Stimulated activated CD4-positive, alpha-beta T cell treated with anti-CD3 and anti-CD28 coated beads, Interleukin-2, amount 100 ng/mL, for 48 hours (primary cell): Measurements from ENCODE around the gene CCRL2.

Experiments
- DNase-seq, 2 donors: peaks; one replicate each; pipeline ENCODE4 v3.0.0-alpha.2; 2020

CCRL2 gene

DNA sequence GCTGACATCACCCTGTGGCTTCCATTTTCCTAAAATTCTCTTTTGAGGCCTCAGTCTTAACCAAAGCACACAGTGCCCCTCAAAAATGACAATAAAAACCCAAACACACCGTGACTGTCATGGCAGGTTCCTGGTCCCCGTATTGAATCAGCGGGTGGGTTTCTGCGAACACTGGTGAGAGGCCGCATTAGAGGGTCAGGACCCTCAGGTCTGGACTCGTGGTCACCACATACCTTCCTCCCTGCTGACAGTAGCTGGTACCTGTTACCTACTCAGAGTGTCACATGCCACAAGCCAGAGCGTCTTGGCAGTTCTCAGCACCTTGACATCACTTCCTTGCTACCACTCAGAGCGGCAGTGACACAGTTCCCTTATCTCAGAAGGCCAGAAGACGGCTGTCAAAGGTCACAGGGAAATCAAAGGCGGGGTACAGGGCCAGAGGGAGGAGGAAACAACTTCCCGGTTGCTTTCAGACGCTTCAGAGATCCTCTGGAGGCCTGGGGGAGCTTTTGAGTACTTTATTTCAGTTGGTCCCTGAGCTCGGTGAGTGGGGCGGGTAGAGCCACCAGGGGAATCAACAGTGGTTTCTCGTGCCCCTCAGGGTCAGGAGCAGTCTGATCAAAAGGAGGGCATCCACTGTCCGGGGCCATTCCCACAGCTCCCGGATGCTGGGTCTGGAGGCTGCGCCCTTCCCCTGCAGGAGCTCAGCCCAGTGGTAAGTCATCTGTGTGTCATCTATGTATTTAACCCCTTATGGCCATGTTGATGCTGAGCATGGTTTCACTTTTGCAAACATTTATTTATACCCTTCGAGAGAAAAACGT lies at the start of gene CCRL2, which contains the start of gene CCR5AS:
CCRL2 (plus strand) TSS at position 472 of the 824 bp plus-strand sequence. CDS start 821 bp downstream, outside the sequence.
CCR5AS (minus strand) TSS at position 279 of the 824 bp plus-strand sequence.
- DNase-seq: peak; percentile 17 to 24

DNA sequence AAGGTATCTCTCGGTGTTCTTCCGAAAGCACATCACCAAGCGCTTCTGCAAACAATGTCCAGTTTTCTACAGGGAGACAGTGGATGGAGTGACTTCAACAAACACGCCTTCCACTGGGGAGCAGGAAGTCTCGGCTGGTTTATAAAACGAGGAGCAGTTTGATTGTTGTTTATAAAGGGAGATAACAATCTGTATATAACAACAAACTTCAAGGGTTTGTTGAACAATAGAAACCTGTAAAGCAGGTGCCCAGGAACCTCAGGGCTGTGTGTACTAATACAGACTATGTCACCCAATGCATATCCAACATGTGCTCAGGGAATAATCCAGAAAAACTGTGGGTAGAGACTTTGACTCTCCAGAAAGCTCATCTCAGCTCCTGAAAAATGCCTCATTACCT lies 48.6 kb upstream of the CCRL2 start:
- DNase-seq: no peak

DNA sequence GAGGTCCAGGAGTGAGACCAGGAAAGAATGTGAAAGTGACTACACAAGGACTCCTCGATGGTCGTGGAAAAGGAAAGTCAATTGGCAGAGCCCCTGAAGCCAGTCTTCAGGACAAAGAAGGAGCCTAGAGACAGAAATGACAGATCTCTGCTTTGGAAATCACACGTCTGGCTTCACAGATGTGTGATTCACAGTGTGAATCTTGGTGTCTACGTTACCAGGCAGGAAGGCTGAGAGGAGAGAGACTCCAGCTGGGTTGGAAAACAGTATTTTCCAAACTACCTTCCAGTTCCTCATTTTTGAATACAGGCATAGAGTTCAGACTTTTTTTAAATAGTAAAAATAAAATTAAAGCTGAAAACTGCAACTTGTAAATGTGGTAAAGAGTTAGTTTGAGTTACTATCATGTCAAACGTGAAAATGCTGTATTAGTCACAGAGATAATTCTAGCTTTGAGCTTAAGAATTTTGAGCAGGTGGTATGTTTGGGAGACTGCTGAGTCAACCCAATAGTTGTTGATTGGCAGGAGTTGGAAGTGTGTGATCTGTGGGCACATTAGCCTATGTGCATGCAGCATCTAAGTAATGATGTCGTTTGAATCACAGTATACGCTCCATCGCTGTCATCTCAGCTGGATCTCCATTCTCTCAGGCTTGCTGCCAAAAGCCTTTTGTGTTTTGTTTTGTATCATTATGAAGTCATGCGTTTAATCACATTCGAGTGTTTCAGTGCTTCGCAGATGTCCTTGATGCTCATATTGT lies 47.1 kb upstream of the CCRL2 start:
- DNase-seq: no peak

- DNase-seq: no peak
Measured at GRCh38 chr3:46360907-46361306, 46.2 kb upstream of the CCRL2 start.

DNA sequence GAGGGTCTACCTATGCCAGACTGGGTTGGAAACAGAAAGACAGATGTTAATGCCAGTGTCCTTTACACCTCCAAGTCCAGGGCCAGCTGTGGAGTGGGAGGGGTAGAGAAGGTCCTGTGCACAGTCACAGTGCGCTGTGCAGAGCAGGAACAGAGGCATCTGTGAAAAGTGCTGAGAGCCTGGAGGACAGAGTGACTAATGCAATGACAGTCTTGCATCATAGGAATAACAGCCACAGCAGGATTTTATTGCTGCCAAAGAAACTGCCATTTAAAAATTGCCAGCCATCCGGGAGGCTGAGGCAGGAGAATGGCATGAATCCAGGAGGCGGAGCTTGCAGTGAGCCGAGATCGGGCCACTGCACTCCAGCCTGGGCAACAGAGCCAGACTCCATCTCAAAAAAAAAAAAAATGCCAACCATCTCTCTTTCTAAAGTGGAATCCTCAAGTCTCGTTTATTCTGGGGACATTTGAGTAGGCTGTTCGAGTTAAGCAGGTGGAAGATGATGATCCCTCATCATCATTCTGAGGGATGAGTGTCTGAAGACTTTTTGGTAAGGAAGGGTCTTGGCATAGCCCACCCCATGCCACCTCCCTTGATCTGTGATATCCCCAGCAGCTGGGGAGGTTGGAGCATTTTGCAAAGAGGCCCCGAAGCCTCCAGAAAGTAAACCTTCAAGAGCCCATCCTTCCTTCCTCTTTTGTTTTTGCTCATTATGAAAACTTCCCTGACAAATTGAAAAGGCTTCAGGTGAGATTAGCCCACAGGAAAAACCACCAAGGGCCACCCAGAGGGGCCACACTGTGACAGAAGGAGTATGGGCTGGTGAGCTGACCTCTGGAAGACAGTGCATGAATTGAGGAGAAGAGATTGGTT lies 45.4 kb upstream of the CCRL2 start:
- DNase-seq: no peak

DNA sequence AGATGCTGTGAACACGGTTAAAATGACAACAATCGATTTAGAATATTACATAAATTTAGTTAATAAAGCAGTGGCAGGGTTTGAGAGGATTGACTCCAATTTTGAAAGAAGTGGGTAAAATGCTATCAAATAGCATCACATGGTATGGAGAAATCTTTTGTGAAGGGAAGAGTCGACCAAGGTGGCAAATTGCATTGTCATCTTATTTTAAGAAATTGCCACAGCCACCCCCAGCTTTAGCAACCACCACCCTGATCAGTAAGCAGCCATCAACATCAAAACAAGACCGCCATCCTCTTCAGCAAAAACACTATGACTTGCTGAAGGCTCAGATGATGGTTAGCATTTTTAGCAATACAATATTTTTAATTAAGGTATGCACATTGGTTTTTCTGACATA lies 42.0 kb upstream of the CCRL2 start:
- no peak for DNase-seq

DNA sequence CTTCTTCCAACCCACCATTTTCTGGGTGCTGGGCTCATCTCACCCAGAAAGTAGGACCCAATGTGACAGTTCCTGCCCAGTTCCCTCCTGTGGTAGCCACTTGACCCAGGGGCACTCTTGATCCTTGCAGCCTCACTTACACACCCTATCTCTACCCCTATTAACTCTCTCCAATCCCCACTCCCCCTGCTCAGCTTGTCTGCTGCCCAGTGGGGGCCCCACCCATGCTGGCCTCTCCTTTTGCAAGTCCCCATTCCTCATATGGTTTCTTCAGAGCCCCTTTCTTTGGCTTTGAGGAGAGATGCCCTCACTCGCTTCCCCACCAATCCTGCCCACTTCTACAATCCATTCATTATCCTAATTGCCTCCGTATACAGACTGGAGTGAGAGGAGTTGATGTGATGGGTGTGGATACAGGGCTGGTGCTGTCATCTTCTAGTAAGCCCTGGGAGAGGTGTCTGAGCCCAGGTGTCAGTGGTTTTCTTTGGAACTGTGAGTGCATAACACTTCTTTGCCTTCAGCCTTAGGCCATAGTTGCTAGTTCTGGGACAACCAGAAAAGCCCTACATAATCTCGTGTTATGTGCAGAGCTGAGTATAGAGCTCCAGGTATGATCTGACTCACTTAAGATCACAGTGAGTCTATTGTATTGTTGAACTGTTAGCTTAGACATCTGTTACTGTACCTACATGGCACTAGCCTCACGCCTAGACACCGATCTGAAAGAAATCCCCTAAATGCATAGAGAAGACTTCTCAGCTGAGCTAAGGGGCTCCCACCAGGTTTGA lies 41.1 kb upstream of the CCRL2 start:
- no peak for DNase-seq

DNA sequence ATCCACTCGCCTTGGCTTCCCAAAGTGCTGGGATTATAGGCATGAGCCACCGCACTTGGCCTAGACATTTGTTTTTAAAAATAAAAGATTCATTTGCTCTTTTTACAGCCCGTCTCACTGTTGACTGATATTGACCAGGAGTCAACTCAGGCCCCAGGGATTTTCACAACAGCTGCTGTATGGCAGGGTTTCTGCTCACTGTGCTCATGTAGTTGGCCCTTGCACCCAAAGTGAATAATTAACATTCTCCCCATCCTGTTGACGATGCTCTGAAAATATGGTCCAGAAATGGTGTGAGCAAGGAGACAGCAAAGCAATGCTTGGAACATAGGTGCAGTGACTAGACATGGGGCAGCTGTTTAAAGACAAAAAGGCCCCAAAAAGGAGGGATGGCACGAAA lies 39.2 kb upstream of the CCRL2 start:
- no peak for DNase-seq

GRCh38 chr3:46368569-46368968 lies 38.5 kb upstream of the CCRL2 start:
- peak in 1 of 2 donors; percentile 34 for DNase-seq

DNA sequence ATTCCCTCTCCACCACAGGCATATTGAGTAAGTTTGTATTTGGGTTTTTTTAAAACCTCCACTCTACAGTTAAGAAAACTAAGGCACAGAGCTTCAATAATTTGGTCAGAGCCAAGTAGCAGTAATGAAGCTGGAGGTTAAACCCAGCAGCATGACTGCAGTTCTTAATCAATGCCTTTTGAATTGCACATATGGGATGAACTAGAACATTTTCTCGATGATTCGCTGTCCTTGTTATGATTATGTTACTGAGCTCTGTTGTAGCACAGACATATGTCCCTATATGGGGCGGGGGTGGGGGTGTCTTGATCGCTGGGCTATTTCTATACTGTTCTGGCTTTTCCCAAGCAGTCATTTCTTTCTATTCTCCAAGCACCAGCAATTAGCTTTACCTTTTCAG lies 37.9 kb upstream of the CCRL2 start:
- DNase-seq: no peak

GRCh38 chr3:46369675-46370132 lies 37.4 kb upstream of the CCRL2 start:
- DNase-seq: peak; percentile 28 to 35

DNA sequence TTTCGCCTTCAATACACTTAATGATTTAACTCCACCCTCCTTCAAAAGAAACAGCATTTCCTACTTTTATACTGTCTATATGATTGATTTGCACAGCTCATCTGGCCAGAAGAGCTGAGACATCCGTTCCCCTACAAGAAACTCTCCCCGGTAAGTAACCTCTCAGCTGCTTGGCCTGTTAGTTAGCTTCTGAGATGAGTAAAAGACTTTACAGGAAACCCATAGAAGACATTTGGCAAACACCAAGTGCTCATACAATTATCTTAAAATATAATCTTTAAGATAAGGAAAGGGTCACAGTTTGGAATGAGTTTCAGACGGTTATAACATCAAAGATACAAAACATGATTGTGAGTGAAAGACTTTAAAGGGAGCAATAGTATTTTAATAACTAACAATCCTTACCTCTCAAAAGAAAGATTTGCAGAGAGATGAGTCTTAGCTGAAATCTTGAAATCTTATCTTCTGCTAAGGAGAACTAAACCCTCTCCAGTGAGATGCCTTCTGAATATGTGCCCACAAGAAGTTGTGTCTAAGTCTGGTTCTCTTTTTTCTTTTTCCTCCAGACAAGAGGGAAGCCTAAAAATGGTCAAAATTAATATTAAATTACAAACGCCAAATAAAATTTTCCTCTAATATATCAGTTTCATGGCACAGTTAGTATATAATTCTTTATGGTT lies 36.1 kb upstream of the CCRL2 start, which contains the start of gene CCR5:
CCR5 (plus strand) TSS at position 108 of the 680 bp plus-strand sequence. CDS start 1,957 bp downstream, outside the sequence.
- no peak for DNase-seq

GRCh38 chr3:46371519-46372340 lies 35.3 kb upstream of the CCRL2 start:
- no peak for DNase-seq

- no peak for DNase-seq
Measured at GRCh38 chr3:46372492-46373359, 34.3 kb upstream of the CCRL2 start.

DNA sequence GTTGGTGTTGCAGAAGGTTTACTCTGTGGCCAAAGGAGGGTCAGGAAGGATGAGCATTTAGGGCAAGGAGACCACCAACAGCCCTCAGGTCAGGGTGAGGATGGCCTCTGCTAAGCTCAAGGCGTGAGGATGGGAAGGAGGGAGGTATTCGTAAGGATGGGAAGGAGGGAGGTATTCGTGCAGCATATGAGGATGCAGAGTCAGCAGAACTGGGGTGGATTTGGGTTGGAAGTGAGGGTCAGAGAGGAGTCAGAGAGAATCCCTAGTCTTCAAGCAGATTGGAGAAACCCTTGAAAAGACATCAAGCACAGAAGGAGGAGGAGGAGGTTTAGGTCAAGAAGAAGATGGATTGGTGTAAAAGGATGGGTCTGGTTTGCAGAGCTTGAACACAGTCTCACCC lies 32.3 kb upstream of the CCRL2 start:
- DNase-seq: no peak

GRCh38 chr3:46375218-46375617 lies 31.8 kb upstream of the CCRL2 start:
- DNase-seq: no peak

DNA sequence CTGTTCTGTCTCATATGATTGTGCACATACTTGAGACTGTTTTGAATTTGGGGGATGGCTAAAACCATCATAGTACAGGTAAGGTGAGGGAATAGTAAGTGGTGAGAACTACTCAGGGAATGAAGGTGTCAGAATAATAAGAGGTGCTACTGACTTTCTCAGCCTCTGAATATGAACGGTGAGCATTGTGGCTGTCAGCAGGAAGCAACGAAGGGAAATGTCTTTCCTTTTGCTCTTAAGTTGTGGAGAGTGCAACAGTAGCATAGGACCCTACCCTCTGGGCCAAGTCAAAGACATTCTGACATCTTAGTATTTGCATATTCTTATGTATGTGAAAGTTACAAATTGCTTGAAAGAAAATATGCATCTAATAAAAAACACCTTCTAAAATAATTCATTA lies 31.2 kb upstream of the CCRL2 start:
- DNase-seq: no peak

DNA sequence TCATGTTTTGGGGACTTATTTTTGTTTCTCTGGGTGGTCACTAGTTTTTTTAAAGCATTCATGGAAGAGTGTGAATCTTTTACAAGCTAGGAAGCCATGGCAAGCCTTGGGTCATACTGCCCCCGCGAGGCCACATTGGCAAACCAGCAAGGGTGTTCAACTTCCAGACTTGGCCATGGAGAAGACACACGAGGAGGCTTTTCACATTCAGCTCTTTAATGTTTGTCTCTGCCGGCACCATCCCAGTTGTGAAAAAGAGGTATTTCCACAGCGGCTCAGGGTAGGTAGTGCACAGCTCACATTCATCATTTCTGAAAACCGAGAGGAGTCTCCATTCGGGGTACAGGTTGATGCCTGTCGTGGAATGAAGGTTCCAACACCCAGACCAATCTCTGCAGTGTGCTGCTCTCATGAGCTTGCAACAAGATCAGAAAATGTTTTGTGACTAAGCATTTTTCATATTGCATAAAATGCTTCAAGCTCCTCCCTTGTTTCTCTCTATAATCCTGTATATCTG lies 28.6 kb upstream of the CCRL2 start:
- peak; percentile 66 to 73 for DNase-seq
